Islet of Langerhans (tissue), 1 donor: ENCODE results near the gene ERP27.

Source experiments
- FAIRE-seq: peaks from one replicate; lab custom pipeline; 2011; peaks lifted over from hg19 to GRCh38; lab: Jason Lieb, UNC

ERP27 gene

DNA sequence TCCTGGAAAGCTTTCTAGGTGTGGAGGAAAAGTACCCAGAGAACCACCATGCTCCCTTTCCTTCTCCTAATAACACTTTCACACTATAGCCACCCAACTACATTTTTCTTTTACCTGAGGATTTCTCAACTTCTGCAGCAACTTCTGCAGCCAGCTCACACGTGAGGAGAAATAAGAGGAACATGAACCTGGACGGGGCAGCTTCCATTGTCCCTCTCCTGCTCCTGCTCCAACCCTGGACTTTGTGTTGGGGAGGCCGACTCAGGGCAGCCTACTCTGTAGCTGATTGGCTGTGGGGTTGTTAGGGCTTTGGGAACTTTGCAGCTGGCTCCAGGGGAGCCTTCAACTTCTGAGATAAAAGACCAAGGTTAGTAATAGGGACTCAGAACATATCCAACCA lies at the start of gene ERP27:
Gene ERP27 (minus strand): TSS at position 237 of the 400 bp plus-strand sequence. CDS start 29 bp downstream, at position 208.
- no peak for FAIRE-seq

DNA sequence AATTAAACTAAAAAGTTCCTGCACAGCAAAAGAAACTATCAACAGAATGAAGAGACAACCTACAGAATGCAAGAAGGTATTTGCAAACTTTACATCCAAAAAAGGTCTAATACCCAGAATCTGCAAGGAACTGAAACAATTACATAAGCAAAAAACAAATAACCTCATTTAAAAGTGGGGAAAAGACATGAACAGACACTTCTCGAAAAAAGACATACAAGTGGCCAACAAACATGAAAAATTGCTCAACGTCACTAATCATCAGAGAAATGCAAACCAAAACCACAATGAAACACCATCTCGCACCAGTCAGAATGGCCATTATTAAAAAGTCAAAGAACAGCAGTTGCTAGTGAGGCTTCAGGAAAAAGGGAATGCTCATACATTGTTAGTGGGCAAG lies 49.7 kb upstream of the ERP27 start:
- FAIRE-seq = no peak

GRCh38 chr12:14986449-14986848 lies 48.1 kb upstream of the ERP27 start:
- FAIRE-seq = no peak

- no peak for FAIRE-seq
These were observed 46.5 kb upstream of the ERP27 start for GRCh38 chr12:14984766-14985285.

- no peak for FAIRE-seq
These were observed 45.7 kb upstream of the ERP27 start for GRCh38 chr12:14984036-14984435.

- no peak for FAIRE-seq
These were observed 44.7 kb upstream of the ERP27 start for GRCh38 chr12:14982991-14983390.

DNA sequence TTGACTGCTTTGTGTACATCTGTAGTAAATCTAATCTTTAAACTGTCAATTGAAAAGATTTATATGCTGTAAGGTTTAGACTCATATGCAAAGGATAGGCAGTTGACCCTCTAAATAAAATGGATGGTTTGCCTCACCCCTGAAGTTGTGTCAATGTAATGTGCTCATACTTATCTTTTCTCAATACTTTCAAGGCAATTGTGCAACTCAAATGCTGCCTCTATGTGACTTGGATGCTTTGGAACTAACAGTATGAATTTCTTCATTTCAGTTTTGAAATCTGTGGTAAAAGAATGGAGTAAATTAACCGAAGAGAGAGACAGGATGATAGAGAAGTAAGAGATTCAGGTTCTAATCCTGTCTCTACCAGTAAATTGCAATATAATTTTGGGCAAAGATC lies 44.2 kb upstream of the ERP27 start:
- FAIRE-seq = no peak

DNA sequence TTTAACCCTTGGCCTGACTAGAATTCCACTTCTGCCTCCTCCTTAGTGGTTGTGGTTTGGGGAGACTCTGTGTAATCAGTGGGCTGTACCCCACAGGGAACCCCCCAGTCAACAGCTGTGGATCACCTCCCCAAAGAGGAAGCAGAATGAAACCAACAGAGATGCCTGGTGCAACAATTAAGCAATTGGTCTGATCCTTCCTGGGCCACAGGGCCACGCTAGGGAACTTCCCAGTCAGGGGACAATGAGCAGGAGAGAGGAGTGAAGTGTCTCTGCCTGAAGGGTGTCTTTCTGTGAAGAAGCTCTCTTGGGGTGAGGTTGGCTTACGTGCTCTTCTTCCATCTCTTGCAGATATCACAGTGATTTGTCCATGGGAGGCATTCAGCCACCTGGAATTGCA lies 42.7 kb upstream of the ERP27 start:
- FAIRE-seq = no peak

DNA sequence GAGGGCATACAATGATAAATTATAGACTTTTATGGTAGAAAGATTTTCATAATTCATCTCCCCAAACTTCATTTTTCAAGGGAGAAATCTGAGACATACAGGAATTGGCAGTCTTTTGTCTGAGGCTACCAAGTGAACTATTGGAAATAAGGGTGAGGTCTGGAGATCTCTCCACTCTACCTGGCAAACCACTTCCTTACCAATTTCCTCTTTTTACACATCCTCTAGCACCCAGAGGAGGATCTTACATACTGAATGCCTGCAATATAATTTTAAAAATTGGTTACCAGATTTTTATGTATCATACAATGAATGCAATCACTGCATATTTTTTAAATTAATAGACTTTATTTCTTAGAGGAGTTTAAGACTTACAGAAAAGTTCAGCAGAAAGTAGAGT lies 41.1 kb upstream of the ERP27 start:
- FAIRE-seq = no peak

GRCh38 chr12:14976658-14977057 lies 38.3 kb upstream of the ERP27 start:
- no peak for FAIRE-seq

DNA sequence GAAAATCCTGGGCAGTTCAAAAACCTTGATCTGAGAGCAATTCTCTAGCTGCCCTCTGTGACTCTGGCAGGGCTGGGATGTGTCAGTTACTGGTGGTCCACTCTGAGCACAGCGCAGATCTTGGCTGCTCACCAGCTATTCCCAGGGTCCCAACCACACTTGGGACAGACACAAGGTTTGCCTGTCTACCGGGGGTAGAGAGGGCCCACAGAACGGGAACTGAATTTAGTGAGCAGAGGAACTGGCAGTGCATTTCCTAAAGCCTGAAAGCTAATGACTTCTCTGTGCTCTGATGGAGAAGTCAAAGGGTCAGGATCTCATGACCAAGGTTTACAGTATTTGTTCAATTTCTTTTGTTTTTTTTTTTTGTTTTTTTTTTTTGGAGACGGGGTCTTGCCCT lies 37.1 kb upstream of the ERP27 start:
- FAIRE-seq = no peak

DNA sequence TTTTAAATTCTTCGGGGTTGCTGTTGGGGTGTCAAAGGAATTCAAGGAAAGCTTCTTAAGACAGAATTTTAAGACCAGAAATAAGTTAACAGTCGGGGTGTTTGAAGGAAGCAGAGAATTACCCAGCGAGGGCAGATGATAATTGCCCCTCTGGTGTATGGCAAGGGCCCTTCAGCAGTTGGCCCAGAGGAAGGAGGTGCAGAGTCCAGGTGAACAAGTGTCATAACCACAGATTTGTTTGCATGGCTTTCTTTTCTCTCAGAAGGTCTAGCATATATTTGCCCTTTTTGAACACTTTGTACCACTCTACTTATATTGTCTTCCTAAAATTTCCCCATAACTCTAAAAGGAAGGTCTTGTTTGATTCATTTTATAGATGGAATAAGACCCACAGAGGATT lies 36.3 kb upstream of the ERP27 start:
- FAIRE-seq = no peak

- FAIRE-seq = no peak
These were observed 34.5 kb upstream of the ERP27 start, which contains the start of gene PDE6H for GRCh38 chr12:14972816-14973215. Gene PDE6H, plus strand, starts transcription at chr12:14973042. Its CDS starts 4,971 bp downstream, at chr12:14978013.

- FAIRE-seq = no peak
These were observed 32.1 kb upstream of the ERP27 start for GRCh38 chr12:14970473-14970872.

GRCh38 chr12:14968478-14968877 lies 30.1 kb upstream of the ERP27 start:
- no peak for FAIRE-seq

DNA sequence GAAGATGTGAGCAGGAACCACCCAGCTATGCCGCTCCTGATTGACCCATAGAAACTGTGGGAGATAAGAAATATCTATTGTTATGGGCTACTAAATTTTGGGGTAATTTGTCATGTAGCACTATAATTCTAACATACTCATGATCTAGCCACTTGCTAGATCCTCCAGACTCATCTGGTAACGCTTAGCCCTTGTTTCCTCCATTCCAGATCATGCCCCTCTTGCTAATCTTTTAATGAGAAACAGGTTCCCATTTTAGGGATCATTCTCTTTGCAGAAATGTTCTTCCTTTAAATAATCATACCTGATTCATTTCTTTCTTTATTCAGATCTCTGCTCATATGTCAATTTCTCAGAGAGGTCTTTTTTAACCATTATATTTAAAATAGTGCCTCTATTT lies 26.9 kb upstream of the ERP27 start:
- FAIRE-seq = no peak

GRCh38 chr12:14964406-14964805 lies 26.1 kb upstream of the ERP27 start:
- no peak for FAIRE-seq

GRCh38 chr12:14963520-14963919 lies 25.2 kb upstream of the ERP27 start:
- no peak for FAIRE-seq

GRCh38 chr12:14962797-14963196 lies 24.5 kb upstream of the ERP27 start:
- FAIRE-seq = no peak

GRCh38 chr12:14962153-14962539 lies 23.8 kb upstream of the ERP27 start:
- no peak for FAIRE-seq

GRCh38 chr12:14961466-14962152 lies 23.3 kb upstream of the ERP27 start, which contains the start of gene ARHGDIB:
Gene ARHGDIB, minus strand, starts transcription at chr12:14961601. Its CDS starts 10,889 bp downstream, at chr12:14950712.
- FAIRE-seq = no peak

DNA sequence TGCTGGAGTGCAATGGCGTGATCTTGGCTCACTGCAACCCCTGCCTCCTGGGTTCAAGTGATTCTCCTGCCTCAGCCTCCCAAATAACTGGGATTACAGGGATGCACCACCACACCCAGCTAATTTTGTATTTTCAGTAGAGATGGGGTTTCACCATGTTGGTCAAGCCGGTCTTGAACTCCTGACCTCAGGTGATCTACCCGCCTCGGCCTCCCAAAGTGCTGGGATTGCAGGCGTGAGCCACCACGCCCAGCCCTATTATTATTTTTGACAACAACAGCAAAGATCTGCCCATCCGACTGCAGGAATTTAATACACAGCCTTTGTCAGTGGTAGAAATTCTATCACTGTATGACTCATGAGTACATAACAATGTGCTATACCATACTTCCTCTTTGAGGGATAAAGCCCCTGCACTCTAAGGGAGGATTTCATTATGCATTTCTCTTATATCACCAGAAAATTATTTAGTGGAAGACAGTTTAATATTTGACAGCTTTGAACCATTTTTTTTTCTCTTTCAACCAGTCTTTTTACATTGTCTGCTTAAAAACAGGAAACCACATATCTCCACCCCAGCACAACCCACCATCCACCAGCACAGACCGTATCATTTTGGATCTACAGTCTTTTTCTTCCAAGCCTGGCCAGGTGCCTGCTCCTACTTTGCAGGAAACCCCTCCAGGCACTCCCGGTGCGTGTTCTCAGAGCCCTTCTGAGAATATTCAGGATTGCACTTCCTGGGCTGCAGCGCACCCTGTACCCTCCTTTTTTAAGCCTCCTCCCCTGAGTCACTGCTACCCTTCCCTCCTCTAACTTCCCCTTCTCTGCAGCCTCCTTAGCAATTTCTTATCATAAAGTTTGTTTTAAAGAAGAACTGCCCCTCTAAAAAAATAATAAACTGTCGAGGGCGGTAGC lies 22.5 kb upstream of the ERP27 start:
- FAIRE-seq = no peak

DNA sequence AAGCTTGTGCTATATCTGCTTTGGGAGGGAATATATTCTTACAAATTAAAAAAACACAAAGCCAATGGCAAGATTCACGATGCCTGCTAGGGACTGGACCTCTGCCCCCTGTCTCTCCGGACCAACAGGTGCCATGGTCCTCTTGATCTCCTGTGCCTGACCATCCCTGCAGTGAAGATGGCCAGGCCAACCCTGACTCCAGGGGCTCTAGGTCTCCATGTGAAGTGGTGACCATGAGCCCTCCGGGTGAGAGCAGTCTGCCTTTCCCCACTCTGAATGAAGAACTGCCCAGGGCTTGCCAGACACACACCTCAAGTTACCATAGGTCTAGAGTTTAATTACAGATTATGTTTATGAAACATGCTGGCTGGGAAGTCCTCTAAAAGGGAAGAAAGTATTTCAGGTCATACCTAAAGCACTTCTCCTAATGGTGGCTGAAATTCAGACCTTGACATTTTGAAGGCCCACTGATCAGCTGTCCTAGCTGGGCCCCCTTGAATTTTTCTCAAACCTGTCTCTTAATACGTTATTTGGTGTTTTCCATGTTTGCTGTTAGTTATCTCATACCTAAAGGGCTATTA lies 21.7 kb upstream of the ERP27 start:
- no peak for FAIRE-seq
